Heart right ventricle (tissue), 16 donors: ENCODE measurements around the gene ZNF518A. TPM values are rescaled to one million over a fixed set of nuclear protein-coding genes. Genes with fewer than 3 reads are reported as not detected.
"Not testable (repeated sequence)": the region's sequence is repeated elsewhere in the genome, so short reads cannot be mapped to it uniquely, and the experiment has no call there.

Experiments
- ATAC-seq, 8 donors: fragments of 200-7000 bp; cut with Tn5 transposase; one replicate each; pipeline ENCODE4 v1.9.1; 2020; ENCODE audit warnings: mild to moderate bottlenecking in 8 of 8, moderate library complexity in 8 of 8, moderate number of reproducible peaks in 1 of 8
- DNase-seq, 2 donors: peaks; one replicate each; pipeline ENCODE4 v3.0.0-alpha.2; 2020
- H3K27ac ChIP-seq, 10 donors: fragments of 200-600 bp; sonication (generic) in 2 of 10; one replicate each; pipeline versions ENCODE4 v1.5.0 to v1.8.0; 2020 to 2022; ENCODE audit warnings: mild to moderate bottlenecking in 3 of 10
- H3K27me3 ChIP-seq, 7 donors: fragments of 200-600 bp; one replicate each; pipeline ENCODE4 v1.8.0; 2021 to 2022; ENCODE audit warnings: mild to moderate bottlenecking in 2 of 7
- H3K36me3 ChIP-seq, 9 donors: fragments of 200-600 bp; sonication (generic) in 1 of 9; one replicate each; pipeline versions ENCODE4 v1.5.0 to v1.8.0; 2020 to 2022; ENCODE audit warnings: mild to moderate bottlenecking in 2 of 9
- H3K4me1 ChIP-seq, 9 donors: fragments of 200-600 bp; sonication (generic) in 1 of 9; one replicate each; pipeline versions ENCODE4 v1.5.0 to v1.8.0; 2020 to 2022; ENCODE audit warnings: mild to moderate bottlenecking in 4 of 9
- H3K4me3 ChIP-seq, 10 donors: fragments of 200-600 bp; sonication (generic) in 2 of 10; one replicate each; pipeline versions ENCODE4 v1.5.0 to v1.8.0; 2020 to 2022; ENCODE audit warnings: mild to moderate bottlenecking in 7 of 10, moderate library complexity in 2 of 10
- H3K9me3 ChIP-seq, 11 donors: fragments of 200-600 bp in 10 of 11; sonication (generic) in 2 of 11; one replicate each; pipeline versions ENCODE4 v1.5.0 to v1.8.0; 2013 to 2022; ENCODE audit warnings: mild to moderate bottlenecking in 2 of 11, control low read depth in 1 of 11, moderate library complexity in 1 of 11
- WGBS, 2 donors: extraction: QIAGEN DNeasy Blood & Tissue Kit; methylation state at CpG; one replicate each; pipeline ENCODE4 v1.1.7; 2013; ENCODE audit warnings: inconsistent platforms in 1 of 2; 5-methylcytosine and 5-hydroxymethylcytosine counted together
- intact Hi-C, 10 donors: fragments of 100-400 bp; cut with DNase I; formaldehyde crosslinking; loops; one replicate each; pipeline versions ENCODE4 v1.11.1 to v1.14.2; 2022
- polyA plus RNA-seq, 2 donors: library from polyadenylated mRNA; stranded (reverse); fragments of 200-250 nt; gene quantifications; one replicate each; pipeline ENCODE4 v1.2.3, GENCODE V29; 2013
- total RNA-seq, 10 donors: library from RNA; stranded (reverse); fragmentation: NEBNext Ultra II Directional in 3 of 10; extraction: Animal tissue kit (Norgen Biotek cat#: 25700) in 3 of 10; gene quantifications; one replicate each; pipeline versions ENCODE4 v1.2.1 to v1.2.4, GENCODE V29; 2021 to 2023
- TF ChIP-seq, protein P1 (sequence below), 9 donors: fragments of 200-600 bp; sonication (generic) in 2 of 9; IDR thresholded peaks; one replicate each; pipeline versions ENCODE4 v1.5.0 to v1.8.0; 2021 to 2022; ENCODE audit warnings: antibody characterized with exemption in 9 of 9, mild to moderate bottlenecking in 5 of 9, moderate library complexity in 1 of 9
- donor health status: Arrhythmogenic right ventricular cardiomyopathy.
- donor health status: ischemic (EF 13 %, LVEDD 7.1; RV severe dilation, severe dysfunction).
- donor health status: healthy with polysubstance abuse.
- donor health status: DM: no; HTN: yes; CAD: no.
- donor health status: DM: no; HTN: no; CAD: no.
- donor health status: ischemic (EF 25% LVEDD 6.9; RV normal size, moderate dysfunction).
- donor health status: ischemic (EF 25% LVEDD 5.7; RV mildly dilated, moderate dysfunction).
- donor health status: healthy.
- donor health status: DM: yes; HTN: yes; CAD: no.
- donor health status: Ischemic cardiomyopathy.
- donor health status: ischemic (EF 35%, LVEDD 5.7; RV mildly dilated, moderate dysfunction).
- donor health status: nonischemic (EF 11% LVEDD 7.7; RV severe dilation, severe dysfunction).
- donor health status: DM: yes; HTN: yes; CAD: no.
- donor health status: PGD.
- donor health status: ischemic (EF 29% LVEDD 5.4; RV normal size, mild dysfunction).
- donor health status: nonischemic (EF 23%, LVEDD 6.1; RV moderate dilation, normal function).

Gene ZNF518A
- total and polyA plus RNA-seq, 12 donors = 1.7 to 15.0 (median 12.2) TPM

DNA sequence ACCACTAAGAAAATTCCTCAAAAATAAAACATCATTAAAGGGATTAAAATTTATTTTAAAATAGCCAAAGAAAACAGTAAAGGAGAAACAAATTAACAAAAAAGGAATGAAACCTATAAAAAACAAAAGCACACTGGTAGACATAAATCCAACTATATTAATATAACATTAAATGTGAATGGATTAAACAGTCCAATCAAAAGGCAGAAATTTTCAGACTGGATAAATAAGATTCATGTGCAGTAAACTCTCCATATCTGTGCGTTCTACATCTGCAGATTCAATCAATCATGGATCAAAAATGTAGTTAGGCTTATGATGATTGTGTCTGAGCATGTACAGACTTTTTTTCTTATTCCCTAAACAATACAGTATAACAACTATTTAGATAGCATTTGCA, 42.6 kb downstream of the ZNF518A start:
- TF ChIP-seq, protein P1, sequence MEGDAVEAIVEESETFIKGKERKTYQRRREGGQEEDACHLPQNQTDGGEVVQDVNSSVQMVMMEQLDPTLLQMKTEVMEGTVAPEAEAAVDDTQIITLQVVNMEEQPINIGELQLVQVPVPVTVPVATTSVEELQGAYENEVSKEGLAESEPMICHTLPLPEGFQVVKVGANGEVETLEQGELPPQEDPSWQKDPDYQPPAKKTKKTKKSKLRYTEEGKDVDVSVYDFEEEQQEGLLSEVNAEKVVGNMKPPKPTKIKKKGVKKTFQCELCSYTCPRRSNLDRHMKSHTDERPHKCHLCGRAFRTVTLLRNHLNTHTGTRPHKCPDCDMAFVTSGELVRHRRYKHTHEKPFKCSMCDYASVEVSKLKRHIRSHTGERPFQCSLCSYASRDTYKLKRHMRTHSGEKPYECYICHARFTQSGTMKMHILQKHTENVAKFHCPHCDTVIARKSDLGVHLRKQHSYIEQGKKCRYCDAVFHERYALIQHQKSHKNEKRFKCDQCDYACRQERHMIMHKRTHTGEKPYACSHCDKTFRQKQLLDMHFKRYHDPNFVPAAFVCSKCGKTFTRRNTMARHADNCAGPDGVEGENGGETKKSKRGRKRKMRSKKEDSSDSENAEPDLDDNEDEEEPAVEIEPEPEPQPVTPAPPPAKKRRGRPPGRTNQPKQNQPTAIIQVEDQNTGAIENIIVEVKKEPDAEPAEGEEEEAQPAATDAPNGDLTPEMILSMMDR (IDR thresholded peaks at IDR 0.05) = no peak
- Histone ChIP-seq H3K27me3 (no peaks in the 10 kb centered on the region), H3K9me3 (peaks cover 0 to 84% (median 37%) of the 10 kb centered on the region in 11 donors), H3K4me3 (no peak overlapping the region), H3K27ac (no peak overlapping the region), H3K4me1 (no peaks in the 10 kb centered on the region), H3K36me3 (peaks cover 0 to under 1% (median 0%) of the 10 kb centered on the region in 9 donors)
- no peak for ATAC-seq
- DNase-seq = no peak
- intact Hi-C loops = no loop called here
- WGBS, 2 donors = 93 to 94% methylated on average over 1 of the region's 1 CpG

DNA sequence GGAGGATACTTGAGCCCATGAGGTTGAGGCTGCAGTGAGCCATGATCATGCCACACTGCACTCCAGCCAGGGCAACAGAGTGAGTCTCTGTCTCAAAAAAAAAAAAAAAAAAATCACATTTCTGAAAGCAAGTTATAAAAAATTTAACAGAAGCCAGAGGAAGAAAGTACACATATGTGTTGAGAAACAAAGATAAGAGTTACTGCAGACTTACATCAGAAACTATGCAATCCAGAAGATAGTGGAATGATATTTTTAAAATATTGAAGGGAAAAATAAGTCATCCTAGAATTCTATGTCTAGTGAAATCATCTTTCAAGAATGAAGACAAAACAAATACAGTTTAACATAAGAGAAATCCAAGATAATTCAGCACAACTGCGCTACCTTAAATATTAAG, 46.9 kb downstream of the ZNF518A start:
- H3K9me3 ChIP-seq = peaks cover 0 to 59% (median 24%) of the 10 kb centered on the region in 11 donors
- TF ChIP-seq, protein P1 (IDR thresholded peaks at IDR 0.05) = no peak
- intact Hi-C loops = no loop called here
- ATAC-seq (no peak), DNase-seq (no peak)
- no peaks in the 10 kb centered on the region for H3K4me1 ChIP-seq
- no peak overlapping the region for H3K4me3 ChIP-seq
- no peaks in the 10 kb centered on the region for H3K27me3 ChIP-seq
- 97 to 100% methylated on average over 1 of the region's 1 CpG for WGBS, 2 donors
- H3K36me3 ChIP-seq = no peaks in the 10 kb centered on the region
- H3K27ac ChIP-seq = no peak overlapping the region

DNA sequence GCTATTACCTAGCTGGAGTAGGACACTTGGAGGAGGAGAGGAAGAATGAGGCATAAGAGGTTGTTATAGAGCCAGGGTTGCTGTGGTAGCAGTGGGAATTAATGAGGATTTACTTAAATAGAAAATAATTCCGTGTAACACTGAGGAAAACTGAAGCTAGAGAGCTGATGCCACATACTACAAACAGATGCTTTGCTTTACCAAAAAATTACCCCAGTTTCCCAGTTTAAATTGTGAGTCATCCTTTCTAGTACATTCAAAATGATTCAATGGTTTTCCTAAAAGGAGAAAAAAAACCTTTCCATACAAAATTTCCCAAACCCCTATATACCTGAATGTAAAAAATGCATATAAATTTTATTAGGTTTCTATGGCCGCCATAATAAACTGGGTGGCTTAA, 58.3 kb downstream of the ZNF518A start:
- ATAC-seq (no peak), DNase-seq (no peak)
- H3K27me3 ChIP-seq = no peaks in the 10 kb centered on the region
- WGBS, 2 donors = 74 to 79% methylated on average over 2 of the region's 2 CpGs
- intact Hi-C loops = no loop called here
- no peaks in the 10 kb centered on the region for H3K4me1 ChIP-seq
- H3K36me3 ChIP-seq = peaks cover 0 to 5% (median 0%) of the 10 kb centered on the region in 9 donors
- H3K9me3 ChIP-seq = peaks cover 0 to 18% (median 0%) of the 10 kb centered on the region in 11 donors
- H3K4me3 ChIP-seq = no peak overlapping the region
- TF ChIP-seq, protein P1 (IDR thresholded peaks at IDR 0.05) = no peak
- H3K27ac ChIP-seq = no peak overlapping the region

DNA sequence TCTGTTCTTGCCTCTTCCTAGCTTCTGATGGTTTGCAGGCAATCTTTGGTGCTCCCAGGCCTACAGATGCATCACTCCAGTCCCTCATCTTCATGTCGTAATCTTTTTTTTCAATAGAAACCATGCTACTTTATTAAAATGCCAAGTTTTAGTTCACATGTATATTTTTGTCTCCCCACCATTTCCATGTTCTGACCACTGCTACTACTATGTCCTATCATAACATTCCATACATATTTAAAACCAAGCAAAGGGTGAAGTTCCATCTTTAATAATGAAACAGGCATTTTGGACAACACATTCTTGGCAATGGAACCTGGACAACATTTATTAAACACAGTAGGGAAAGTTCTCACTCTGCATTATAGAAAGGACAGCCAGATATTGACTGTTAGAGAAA, 58.8 kb downstream of the ZNF518A start:
- peaks cover 0 to 13% (median 0%) of the 10 kb centered on the region in 11 donors for H3K9me3 ChIP-seq
- DNase-seq (no peak), ATAC-seq (no peak)
- TF ChIP-seq, protein P1 (IDR thresholded peaks at IDR 0.05) = no peak
- intact Hi-C loops = no loop called here
- 92 to 96% methylated on average over 1 of the region's 1 CpG for WGBS, 2 donors
- H3K36me3 ChIP-seq = peaks cover 0 to 5% (median 0%) of the 10 kb centered on the region in 9 donors
- no peak overlapping the region for H3K27ac ChIP-seq
- no peak overlapping the region for H3K4me3 ChIP-seq
- no peaks in the 10 kb centered on the region for H3K4me1 ChIP-seq
- no peaks in the 10 kb centered on the region for H3K27me3 ChIP-seq

DNA sequence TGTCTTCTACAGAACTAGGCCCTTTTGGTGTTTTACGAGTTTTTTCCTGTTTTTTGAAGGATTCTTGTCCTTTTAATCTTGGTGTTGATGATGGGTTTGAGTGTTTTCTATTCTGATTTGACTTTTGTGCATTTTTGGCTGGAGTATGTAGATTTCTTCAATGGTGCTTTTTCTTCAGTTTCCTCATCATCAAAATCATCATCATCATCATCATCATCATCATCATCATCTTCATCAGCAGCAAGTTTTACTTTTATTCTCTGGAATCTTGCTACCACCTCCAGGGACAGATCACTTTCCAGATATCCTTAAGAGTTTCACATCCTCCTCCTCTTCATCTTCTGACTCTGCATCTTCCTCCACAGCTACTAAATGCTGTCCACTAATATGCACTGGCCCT, 59.4 kb downstream of the ZNF518A start:
- H3K36me3 ChIP-seq, ATAC-seq, DNase-seq, H3K4me1 ChIP-seq, H3K9me3 ChIP-seq, intact Hi-C loops, H3K4me3 ChIP-seq, H3K27me3 ChIP-seq, H3K27ac ChIP-seq: not testable (repeated sequence)
- WGBS, 2 donors = 58 to 60% methylated on average over 1 of the region's 1 CpG
